NB4 (cell line): ENCODE results near the gene TSSK2.

Experiments
- DNase-seq: peaks from one replicate; pipeline ENCODE4 v3.0.0; 2010; ENCODE audit warnings: low read depth
- H3K4me3 ChIP-seq: one replicate; pipeline ENCODE4 v1.5.1; 2011; ENCODE audit warnings: mild to moderate bottlenecking, low read depth, low read length, moderate library complexity
- MYC ChIP-seq: IDR thresholded peaks from 2 replicates; pipeline ENCODE4 v1.6.1; 2011; ENCODE audit warnings: low read depth, low read length
- POLR2A ChIP-seq: IDR thresholded peaks from 2 replicates; pipeline ENCODE4 v1.6.1; 2011; ENCODE audit warnings: mild to moderate bottlenecking; ENCODE audit not compliant: insufficient read length; ENCODE audit errors: extremely low read depth
- TF ChIP-seq, protein P1 (sequence below): IDR thresholded peaks from one replicate; pipeline ENCODE4 v1.5.1; 2012; ENCODE audit warnings: low read depth, low read length
- TF ChIP-seq, protein P2 (sequence below): IDR thresholded peaks from 2 replicates; pipeline ENCODE4 v1.6.1; 2011; ENCODE audit warnings: low read depth, low read length

Gene TSSK2

DNA sequence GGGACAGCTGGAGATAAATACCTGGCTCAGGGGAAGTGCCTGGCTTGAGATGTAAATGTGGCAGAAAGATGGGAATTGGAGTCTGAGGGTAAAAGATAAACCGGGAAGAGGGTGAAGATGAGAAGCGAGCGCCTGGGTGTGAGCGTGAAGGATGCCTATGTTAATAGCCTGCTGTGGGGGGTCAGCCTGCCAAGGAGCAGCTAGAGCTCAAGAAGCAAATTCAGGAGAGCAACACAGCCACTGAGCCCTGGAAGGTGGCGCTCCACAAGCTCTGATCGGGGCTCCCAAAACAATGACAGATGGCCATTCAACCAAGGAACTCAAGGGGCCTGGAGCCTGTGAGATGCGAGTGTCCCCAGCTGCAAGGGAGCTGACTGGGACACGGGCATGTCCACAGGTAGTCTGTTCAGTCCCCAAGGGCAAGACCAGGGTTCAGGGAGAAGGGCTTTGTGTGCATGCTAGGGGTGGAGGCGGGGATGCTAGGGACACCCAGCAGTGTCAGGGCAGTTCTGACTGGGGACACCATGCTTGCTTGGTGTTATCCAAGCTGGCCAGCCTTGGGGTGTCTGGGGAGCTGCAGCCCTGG is 16.2 kb downstream of the TSSK2 start:
- TF ChIP-seq, protein P1, sequence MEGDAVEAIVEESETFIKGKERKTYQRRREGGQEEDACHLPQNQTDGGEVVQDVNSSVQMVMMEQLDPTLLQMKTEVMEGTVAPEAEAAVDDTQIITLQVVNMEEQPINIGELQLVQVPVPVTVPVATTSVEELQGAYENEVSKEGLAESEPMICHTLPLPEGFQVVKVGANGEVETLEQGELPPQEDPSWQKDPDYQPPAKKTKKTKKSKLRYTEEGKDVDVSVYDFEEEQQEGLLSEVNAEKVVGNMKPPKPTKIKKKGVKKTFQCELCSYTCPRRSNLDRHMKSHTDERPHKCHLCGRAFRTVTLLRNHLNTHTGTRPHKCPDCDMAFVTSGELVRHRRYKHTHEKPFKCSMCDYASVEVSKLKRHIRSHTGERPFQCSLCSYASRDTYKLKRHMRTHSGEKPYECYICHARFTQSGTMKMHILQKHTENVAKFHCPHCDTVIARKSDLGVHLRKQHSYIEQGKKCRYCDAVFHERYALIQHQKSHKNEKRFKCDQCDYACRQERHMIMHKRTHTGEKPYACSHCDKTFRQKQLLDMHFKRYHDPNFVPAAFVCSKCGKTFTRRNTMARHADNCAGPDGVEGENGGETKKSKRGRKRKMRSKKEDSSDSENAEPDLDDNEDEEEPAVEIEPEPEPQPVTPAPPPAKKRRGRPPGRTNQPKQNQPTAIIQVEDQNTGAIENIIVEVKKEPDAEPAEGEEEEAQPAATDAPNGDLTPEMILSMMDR: no peak
- TF ChIP-seq POLR2A: no peak
- TF ChIP-seq, protein P2, sequence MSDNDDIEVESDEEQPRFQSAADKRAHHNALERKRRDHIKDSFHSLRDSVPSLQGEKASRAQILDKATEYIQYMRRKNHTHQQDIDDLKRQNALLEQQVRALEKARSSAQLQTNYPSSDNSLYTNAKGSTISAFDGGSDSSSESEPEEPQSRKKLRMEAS: no peak
- no peak for TF ChIP-seq MYC
- no peak for DNase-seq
- no peak overlapping the region for H3K4me3 ChIP-seq

DNA sequence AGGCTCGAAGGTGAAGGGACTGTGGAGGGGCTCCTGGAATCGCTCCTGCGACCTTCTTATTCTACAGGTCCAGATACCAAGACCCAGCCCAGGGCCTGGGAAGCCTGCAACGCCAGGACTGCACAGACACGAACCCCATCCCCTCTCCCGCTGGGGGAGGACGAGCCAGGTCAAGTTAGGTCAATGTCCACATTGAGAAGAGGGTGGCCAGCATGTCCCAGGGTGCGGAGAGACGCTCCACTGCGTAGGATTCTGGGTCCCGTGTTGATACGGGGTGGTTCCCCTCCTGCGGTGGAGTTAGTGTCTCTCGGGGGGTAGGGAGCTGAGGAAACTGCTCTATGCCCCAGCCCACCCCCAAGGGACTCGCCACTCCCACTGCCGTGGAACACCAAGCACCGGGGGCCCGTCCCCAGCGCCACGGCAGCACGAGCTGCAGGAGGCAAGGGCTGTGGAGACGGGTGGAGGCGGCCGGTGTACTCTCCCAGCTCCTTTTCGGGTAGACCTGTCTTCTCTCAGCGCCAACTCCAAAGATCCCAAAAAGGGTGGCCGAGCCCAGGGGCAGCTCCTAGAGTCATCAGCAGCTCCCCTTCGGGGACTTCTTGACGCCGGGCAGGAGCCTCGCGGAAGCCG is 17.4 kb downstream of the TSSK2 start:
- no peak overlapping the region for H3K4me3 ChIP-seq
- no peak for DNase-seq
- TF ChIP-seq POLR2A (no peak), MYC (no peak)
- TF ChIP-seq, protein P1: no peak
- TF ChIP-seq, protein P2: no peak

DNA sequence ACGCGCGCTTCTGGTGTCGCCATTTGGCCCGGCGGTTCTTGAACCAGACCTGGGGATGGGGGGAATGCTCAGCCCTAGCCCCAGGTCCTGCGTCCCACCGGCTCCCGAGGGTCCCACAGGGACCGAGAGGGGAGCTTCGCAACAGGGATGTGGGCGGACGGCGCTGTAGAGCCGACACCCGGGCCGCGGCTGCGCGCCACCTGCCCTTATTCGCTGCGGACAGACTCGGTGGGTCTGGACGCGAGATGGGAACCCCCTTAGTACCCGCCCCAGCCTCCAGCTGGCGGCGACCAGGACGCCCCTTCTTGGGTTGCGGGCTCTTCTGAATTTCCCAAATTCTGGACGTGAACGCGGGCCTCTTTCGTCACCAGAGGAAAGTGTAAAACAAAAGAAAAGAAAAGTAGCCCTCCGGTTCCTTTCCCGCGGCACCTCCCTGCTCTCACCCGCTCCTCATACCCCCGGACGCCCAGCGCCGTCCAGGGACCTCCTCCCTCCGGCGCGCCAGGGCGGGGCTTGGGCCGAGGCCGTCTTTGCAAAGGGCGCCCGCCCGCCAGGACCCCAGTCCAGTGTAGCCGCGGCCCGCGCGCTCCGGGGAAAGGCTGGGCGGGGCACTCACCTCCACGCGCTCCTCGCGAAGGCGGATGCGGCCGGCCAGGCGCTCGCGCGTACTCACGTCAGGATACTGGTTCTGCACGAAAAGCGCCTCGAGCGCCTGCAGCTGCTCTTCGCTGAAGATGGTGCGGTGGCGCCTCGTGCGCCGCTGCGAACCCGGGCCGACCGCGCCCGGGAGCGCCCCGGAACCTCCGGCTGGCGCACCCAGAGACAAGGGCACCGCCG is 18.2 kb downstream of the TSSK2 start:
- no peak for DNase-seq
- TF ChIP-seq MYC (no peak), POLR2A (no peak)
- TF ChIP-seq, protein P2: no peak
- TF ChIP-seq, protein P1: no peak
- H3K4me3 ChIP-seq: no peak overlapping the region

DNA sequence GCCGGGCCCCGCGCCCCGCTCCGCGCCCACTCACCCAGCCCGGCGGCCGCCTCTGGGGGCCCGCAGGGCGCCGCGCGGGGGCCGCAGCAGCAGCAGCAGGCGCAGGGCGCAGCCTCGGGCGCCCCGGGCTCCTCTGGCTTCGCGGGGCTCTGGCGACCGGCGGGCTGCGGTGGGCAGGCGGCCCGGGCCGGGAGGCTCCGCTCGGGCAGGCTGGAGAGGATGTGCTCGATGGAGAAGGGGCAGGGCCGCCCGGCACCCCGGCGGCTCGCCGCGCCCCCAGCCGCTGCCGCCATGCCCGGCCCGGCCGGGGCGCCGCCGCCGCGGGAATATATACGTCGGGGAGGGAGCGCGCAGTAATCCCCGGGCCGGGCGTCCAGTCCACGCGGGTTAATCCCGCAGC is 18.9 kb downstream of the TSSK2 start, which contains the start of gene GSC2:
Gene GSC2, minus strand, starts transcription at position 302 of the 400 bp plus-strand sequence. Its CDS starts 9 bp downstream, at position 293.
- TF ChIP-seq, protein P1: no peak
- no peak for TF ChIP-seq MYC
- no peak for TF ChIP-seq POLR2A
- TF ChIP-seq, protein P2: no peak
- H3K4me3 ChIP-seq: no peak within 1 kb of the TSS
- DNase-seq: no peak

DNA sequence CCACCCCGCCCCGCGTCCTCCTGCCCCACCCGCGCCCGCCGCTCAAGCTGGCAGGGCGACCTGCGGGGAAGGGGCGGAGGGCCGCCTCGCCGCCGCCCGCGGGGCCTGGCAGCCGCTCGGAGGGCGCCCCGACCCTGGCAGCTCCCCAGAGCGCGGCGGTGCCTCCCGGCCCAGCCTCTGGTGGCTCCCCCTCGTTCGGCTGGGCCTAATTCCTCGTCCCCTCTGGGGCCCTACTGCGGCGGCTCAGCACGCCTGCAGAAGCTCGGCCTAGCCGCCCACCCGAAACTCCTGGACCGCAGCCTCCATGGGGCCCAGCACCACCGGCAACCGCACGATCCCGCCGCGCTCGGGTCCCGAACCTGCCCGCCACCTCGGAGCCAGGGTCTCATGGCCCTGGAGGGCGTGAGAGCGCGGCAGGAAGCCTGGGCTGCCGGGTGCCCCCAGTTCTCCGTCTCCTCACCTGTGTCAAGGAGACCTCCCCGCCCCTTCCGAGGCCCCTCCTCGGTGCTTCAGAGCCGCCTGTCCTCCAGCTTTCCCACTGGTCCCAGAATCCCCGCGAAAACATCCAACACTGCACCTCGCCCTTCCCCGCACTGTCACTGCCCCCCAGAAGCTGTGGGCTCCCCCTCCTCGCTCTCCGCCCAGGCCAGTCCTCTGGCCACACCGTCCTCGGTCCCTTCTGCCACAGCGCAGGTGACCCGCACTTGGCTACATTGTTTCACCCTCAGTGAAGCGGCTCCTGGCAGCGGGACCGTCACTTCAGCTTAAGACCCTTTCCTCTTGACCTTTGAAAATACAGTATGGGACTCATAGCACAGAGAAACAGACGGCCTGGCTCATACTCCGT is 19.6 kb downstream of the TSSK2 start:
- TF ChIP-seq MYC: no peak
- TF ChIP-seq, protein P1: no peak
- TF ChIP-seq, protein P2: no peak
- TF ChIP-seq POLR2A: no peak
- DNase-seq: no peak
- no peak overlapping the region for H3K4me3 ChIP-seq
